Bronchial smooth muscle cell (primary cell): ENCODE results near the gene MYMK. TPM values are rescaled to one million over a fixed set of nuclear protein-coding genes. Genes with fewer than 3 reads are reported as not detected.

Source experiments
- total RNA-seq: library from RNA; depleted of rRNA; stranded (reverse); fragments of >200 nt; gene quantifications from 2 replicates; pipeline ENCODE4 v1.2.1, GENCODE V29; 2014

MYMK gene, protein sequence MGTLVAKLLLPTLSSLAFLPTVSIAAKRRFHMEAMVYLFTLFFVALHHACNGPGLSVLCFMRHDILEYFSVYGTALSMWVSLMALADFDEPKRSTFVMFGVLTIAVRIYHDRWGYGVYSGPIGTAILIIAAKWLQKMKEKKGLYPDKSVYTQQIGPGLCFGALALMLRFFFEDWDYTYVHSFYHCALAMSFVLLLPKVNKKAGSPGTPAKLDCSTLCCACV
- total RNA-seq: not detected in 2 replicates

DNA sequence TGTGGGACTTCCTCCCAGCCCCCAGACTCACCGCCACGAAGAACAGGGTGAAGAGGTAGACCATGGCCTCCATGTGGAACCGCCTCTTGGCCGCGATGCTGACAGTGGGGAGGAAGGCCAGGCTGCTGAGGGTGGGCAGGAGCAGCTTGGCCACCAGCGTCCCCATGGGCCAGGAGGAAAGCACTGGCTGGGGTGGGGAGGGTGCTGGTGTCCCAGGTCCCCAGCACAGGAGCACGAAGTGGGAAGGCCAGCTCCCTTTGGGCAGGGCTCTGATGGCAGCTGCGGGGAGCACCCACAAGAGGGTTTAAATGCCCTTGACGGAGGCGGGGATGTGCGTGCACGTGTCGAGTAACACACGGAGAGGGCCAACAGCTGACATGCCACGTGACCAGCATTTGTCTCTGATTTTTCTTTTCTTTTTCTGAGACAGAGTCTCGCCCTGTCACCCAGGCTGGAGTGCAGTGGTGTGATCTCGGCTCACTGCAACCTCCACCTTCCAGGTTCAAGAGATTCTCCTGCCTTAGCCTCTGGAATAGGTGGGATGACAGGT is at the start of gene MYMK:
MYMK (minus strand) TSS at position 281 of the 550 bp plus-strand sequence; CDS start at position 166, 115 bp downstream.

DNA sequence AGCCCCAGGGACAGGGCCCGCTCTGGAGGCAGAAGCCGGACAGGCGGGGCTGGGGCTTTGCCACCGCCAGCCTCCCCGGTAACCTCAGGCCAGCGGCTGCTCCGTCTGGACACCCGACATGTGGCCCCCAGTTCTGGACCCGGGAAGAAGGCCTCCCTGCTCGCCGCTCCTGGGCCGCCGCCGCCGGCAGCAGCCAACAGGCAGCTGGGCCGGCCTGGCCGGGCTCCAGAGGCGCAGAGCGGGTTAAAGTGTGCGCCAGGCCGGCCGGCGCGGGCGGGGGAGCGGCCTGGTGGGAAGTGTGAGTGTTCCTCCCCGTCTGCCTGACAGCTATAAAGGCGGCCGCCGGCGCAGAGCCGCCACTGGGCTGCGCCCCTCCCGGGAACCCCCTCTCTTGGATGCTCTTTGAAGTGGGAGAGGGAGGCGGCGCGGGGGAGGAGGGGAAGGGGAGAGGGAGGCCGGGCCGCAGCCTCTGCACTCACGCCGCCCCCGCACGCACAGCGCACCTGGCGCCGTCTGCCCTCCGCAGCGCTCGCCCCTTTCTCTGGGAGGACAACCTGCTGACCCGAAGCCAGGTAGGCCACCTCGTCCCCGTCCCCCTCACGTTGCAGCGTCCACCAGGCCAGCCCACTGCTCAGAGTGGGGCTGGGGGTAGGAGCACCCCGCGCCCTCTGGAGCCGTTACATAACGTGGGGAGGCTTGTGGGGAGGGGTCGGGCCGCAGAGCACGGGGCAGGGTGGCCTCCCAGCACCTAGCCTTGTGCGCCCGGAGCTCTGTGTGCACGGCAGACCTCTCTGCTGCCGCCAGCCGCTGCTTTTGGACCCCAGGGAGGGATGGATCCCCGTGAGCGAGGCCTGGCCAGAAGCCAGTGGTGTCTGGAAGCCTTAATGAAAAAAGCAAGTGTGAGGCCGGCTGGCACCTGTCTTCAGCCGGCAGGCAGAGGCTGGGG is 9.9 kb upstream of the MYMK start, which contains the start of gene ADAMTSL2:
ADAMTSL2 (plus strand) TSS at position 359 of the 946 bp plus-strand sequence. CDS start 2,009 bp downstream, outside the sequence.

DNA sequence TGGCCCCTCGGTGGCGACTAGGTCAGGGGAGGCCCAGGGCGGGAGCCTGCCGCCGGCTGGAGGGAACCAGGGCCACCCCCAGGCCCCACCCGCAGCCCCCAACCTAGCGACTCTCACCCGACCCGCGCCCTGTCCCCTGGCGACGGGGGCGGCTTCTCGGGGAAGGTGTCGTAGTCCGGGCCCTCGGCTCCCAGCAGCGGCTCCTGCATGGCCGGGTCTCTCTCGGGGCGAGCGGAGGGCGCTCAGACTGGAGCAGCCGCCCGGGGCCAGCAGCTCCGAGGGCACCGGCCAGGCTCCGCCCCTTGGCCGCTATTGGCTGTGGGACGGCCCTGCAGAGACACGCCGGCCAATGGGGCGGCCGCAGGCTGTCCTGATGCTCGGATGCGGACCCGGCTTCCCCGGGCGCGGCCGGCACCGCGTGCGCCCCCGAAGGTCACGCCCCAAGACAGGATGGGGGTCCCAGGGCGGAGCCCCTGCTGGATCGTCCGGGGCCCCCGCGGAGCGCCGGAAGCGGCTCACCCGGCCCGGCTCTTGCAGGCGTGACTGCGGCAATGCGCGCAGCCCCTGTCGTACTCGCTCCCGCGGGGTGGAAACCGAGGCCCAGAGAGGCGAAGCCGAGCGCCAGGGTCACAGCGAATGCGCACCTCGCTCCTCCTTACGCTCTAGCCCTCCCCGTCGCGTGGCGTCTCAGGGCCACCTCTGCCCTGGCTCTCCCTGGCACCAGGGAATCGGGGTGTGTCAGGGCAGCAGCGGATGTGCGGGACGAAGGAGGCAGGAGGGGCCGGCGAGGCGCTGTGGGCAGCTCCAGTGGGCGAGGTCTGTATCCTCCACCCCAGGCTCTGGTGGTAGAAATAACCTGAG is 45.7 kb downstream of the MYMK start, which contains the start of gene SLC2A6:
SLC2A6 (minus strand) TSS at position 249 of the 861 bp plus-strand sequence; CDS start at position 209, 40 bp downstream.

Other genes with a start within 250 kb of the MYMK start
- not detected in 2 replicates for gene ABO, start 249.8 kb downstream of the MYMK start, total RNA-seq
- gene SURF6, start 188.8 kb downstream of the MYMK start, total RNA-seq: 7.4 and 8.1 TPM in 2 replicates
- gene MED22, start 176.8 kb downstream of the MYMK start, total RNA-seq: 9.9 and 21.4 TPM in 2 replicates
- gene RPL7A, start 176.7 kb downstream of the MYMK start, total RNA-seq: 2,604 and 3,068 TPM in 2 replicates
- 32.8 and 43.2 TPM in 2 replicates for gene SURF1, start 168.5 kb downstream of the MYMK start, total RNA-seq
- 13.9 and 14.6 TPM in 2 replicates for gene SURF2, start 168.4 kb downstream of the MYMK start, total RNA-seq
- 354 and 359 TPM in 2 replicates for gene SURF4, start 148.9 kb downstream of the MYMK start, total RNA-seq
- 0.69 and 0.95 TPM in 2 replicates for gene STKLD1, start 148.6 kb downstream of the MYMK start, total RNA-seq
- gene REXO4, start 106.9 kb downstream of the MYMK start, total RNA-seq: 14.7 and 20.8 TPM in 2 replicates
- gene ADAMTS13, start 102.6 kb downstream of the MYMK start, total RNA-seq: 2.5 and 3.3 TPM in 2 replicates
- 7.6 and 8.8 TPM in 2 replicates for gene CACFD1, start 65.0 kb downstream of the MYMK start, total RNA-seq
- gene SLC2A6, start 45.9 kb downstream of the MYMK start, total RNA-seq: 4.3 and 5.7 TPM in 2 replicates
- under 0.01 TPM in 1 of 2 replicates, not detected in the other for gene ADAMTSL2, start 9.7 kb upstream of the MYMK start, total RNA-seq
- gene FAM163B, start 84.4 kb upstream of the MYMK start, total RNA-seq: not detected in 2 replicates
- not detected in 2 replicates for gene DBH, start 111.4 kb upstream of the MYMK start, total RNA-seq
- gene SARDH, start 213.4 kb upstream of the MYMK start, total RNA-seq: 3.0 and 4.6 TPM in 2 replicates